Amniotic stem cell (primary cell): ENCODE measurements around the gene GCLC.
A peak's percentile ranks its signal among the peaks of the same experiment; 100 is the strongest.
"Not testable (repeated sequence)": the region's sequence is repeated elsewhere in the genome, so short reads cannot be mapped to it uniquely, and the experiment has no call there.

Source experiments
- DNase-seq: peaks from one replicate; lab custom pipeline; 2025; lab: John Stamatoyannopoulos, UW

GCLC gene

DNA sequence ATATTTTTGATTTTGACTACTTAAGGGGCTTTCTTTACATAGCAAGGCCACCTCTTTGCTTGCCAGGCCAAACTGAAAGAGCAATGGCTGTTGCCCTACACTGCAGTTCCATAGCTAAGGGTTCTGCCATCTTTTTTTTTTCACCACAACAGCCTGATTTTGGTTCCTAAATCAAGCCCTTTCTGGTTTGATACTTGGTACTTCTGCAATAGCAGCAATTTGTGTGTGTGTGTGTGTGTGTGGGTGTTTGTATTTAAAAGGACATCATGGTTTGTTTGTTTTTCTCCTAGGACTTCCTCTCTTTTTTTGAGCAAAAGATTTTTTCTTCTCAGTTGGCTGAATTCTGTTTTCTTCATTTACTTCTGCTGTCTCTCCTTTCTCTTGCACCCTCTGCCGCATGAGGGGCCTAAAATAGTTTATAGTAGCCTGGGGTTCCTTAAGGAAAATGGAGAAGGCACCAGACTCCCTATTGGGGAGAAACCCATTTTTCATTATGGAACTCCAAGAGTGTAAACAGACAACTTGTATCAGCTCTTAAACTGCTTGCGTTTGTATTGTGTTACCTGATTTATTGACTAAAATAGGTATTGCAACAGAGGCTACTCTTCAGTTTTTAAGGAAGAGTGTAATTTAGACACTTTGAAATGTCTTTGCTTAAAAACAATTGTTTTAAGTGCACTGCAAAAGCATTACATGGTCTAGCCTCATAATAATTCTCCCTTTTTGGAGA lies 12.2 kb upstream of the GCLC start:
- no peak for DNase-seq

DNA sequence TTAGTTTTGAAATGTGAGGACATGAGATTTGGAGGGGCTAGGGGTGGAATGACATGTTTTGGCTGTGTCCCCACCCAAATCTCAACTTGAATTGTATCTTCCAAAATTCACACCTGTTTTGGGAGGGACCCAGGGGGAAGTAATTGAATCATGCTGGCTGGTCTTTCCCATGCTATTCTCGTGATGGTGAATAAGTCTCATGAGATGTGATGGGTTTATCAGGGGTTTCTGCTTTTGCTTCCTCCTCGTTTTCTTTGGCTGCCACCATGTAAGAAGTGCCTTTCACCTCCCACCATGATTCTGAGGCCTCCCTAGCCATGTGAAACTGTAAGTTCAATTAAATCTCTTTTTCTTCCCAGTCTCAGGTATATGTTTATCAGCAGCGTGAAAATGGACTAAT lies 8.7 kb upstream of the GCLC start:
- DNase-seq: not testable (repeated sequence)

DNA sequence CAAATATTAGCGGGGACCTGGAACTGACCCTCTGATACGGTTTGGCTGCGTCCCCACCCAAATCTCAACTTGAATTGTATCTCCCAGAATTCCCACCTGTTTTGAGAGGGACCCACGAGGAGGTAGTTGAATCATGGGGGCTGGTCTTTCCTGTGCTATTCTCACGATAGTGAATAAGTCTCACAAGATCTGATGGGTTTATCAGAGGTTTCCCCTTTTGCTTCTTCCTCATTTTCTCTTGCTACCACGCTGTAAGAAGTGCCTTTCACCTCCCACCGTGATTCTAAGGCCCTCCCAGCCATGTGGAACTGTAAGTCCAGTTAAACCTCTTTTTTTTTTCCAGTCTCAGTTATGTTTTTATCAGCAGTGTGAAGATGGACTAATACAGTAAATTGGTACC lies 6.8 kb upstream of the GCLC start:
- DNase-seq: not testable (repeated sequence)

DNA sequence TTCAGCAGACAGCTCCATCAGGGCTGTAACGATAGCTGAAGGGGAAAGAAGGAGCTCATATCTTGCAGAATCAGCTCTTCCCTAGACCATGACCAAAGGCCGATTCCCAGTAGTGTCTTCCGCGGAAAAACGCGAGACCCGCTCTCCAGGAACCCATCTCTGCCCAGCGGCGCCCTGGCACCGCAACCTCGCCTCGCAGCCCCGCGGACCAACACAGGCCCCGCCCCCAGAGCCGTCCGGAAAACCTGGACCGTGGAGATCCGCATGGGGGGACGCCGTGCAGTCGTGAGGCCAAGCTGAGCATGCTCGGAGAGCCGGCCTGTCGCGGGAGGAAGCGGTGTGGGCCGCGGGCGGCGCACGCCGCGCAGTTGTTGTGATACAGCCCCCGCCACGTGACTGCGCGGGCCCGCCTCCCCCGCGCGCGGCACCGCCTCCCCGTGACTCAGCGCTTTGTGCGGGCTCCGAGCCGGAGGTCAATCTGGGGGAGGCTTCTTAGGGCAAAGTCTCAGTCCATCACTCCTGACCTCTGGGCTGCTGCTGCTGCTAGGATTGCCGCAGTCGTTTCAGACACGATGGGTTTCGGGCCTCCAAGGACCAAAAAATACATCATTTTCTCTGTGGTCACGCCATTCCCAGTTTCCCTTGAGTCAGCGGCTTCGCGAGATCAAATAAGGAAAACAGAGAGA lies 3.1 kb upstream of the GCLC start:
- DNase-seq: peak; percentile 86

DNA sequence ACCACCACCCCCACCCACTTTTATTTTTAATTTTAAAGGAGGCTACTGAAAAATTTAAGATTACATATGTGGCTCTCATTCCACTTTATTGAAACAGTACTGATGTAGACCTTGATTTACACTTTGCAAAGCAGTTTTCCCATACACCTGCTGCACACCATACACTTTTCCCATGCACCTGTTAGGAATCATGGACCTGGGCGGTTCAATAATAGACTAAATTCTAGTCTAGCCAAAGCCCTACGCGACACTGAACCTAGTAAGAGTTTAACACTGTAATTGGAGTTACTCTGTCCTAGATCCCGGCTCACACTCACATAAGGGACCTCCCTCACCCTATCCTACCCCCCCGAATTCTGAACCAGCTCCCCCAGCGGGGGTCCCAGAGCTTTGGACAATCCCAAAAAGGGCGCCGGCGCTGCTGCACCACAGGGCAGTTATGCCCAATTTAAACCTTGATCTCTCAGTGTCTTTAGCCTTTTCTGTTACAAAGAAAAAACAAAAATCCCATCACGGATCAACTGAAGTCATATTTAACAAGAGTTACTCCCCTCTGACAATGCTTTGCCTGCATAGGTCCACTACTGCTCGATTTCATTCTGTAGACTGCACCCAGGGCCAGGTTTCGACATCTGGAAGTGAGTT lies 2.4 kb upstream of the GCLC start:
- no peak for DNase-seq

DNA sequence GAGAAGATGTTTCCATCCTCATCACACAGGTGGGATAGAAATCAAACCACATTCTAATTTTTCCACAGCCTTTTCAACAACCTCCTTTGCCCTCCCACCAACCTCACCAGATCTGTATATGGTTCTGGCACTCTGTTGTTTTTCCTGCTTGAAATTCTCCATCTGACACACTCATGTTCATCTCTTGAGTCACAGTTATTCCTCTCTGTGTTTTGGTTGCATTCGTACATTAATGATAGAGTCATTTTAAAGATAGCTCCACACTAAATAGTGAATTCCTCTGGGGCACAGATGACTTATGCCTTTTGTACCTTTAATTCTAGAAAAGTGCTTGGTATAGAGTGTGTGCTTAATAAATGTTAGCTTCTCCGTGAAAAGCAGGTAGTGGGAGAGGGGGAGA lies 1.4 kb upstream of the GCLC start:
- no peak for DNase-seq

DNA sequence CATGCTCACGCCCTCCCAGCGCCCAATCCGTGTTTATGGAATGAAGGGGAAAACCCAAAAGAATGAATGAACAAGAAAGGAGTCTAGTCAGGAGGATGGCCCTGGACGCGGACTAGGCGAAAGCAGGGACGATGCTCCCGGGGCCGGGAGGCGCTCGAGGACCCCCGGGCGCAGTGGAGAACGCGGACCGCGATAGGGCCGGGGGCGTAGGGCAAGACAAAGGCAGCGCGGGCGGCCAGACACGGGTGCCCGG lies 758 bp downstream of the GCLC start:
- no peak for DNase-seq

DNA sequence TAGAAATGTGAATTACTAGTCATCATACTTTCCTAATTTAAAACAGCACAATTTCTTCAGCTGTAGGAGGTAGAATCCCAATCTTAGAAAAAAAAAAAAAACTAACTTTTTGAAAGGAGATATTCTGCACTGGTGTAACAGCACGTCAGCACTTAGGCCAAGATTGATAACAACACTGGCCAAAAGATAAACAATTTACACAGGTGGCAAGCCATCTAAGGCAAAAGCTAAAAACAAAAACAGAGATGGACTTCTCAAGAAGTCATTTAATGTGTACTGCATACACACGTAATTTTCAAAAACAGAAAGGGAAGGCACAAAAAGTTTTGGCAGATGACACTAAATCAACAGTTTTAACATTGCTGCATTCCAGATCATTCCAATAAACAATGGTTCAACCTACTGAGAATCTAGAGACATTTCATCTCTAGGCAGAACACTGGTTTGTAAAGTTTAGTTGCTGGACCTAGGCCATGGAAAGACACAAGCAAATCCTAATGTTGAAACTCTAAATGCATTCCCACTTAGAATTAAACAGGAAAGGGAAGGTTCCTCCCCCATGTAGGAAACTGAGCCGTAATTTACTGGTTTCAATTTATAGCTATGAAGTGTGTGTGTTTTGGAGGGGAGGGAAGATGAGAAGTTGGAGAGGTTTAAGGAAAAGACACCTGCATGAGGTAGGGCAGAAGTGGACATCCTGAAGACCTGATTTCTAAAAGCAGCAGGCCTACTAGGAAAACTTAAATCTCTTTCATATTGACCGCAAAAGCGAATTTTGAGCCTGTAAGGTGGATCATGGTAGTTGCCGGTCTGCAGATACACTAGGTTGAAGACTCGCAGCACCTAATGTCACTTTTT lies 1.3 kb downstream of the GCLC start:
- no peak for DNase-seq

DNA sequence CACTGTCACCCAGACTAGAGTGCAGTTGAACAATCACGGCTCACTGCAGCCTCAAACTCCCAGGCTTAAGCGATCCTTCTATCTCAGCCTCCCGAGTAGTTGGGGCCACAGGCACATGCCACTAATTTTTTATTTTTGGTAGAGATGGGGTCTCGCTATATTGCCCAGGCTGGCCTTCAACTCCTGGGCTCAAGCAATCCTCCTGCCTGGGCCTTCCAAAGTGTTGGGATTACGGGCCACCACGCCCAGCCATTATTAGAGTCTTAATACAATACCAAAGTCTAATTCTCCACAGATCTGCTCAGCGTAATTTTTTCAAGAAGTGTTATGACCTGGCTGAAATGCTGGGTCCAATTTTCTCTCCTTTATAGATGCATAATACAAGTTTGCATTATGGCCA lies 3.0 kb downstream of the GCLC start:
- DNase-seq: no peak

DNA sequence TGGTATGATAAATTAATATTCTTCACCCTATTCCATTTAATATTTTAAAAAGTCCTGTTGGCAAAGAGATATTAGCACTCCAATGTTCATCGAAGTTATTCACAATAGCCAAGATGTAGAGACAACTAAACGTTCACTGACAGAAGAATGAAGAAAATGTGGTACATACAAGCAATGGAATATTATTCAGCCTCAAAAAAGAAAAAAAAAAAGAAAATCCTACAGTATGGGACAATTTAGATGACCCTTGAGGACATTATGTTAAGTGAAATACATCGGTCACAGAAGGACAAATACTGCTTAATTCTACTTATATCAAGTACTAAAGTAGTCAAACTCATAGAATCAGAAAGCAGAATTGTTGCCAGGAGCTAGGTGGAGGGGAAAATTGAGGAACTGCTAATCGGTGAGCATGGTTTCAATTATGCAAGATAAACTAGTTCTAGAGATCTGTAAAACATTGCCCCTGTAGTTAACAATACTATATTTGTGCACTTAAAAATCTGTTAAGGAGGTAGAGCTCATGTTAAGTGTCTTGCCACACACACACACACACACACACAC lies 4.7 kb downstream of the GCLC start:
- DNase-seq: no peak

DNA sequence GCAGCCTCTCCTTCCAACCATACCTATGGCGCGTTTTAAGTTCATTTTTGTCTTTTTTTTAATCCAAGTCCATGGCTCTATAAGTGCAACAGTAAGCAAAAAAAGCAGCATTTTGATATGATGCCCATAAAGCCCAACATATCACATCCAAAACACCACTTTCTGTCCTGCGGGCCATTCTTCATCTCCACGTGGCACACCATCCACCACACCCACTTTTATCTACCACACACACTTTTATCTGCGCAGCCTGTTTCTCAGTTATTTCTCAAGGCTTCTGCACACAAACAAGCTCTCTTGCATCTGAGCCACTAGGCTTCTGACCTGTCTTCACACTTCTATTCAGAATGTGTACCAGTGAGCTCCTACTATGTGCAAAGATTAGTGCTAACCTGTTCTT lies 5.3 kb downstream of the GCLC start:
- no peak for DNase-seq

DNA sequence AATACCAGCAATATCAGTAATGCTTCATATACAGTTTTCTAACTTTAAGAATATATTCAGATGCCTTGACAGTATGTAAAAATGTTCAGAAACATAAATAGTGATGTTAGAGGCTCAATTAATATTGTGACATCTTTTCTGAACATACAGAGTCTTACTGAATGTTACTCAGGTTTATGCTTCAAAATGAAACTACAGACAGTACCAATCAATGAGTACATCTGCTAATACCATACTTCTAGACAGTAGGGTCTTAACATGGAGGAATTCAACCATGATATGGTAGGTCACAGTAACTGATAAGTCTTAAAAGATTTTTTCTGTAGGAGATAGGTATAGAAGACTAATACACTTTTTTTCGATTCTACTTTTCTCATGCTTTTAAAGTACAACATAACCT lies 8.3 kb downstream of the GCLC start:
- DNase-seq: no peak

DNA sequence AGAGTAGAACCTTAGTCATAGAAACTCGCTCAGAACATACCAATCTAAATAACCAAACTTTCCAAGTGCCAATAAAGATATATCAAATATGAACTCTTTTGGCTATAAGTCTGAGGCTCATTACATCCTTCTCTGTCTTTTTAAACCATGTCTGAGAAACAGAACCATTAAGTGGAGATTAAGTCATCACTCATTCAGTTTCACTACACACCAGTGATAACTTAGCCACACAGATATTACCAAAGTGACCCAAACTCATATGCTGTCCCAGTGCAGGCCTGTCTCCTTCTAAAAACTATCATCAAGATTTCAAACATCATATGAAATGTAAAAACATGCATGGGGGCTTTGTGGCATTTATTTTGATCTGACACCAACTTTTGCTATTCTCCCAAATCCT lies 12.0 kb downstream of the GCLC start:
- no peak for DNase-seq

DNA sequence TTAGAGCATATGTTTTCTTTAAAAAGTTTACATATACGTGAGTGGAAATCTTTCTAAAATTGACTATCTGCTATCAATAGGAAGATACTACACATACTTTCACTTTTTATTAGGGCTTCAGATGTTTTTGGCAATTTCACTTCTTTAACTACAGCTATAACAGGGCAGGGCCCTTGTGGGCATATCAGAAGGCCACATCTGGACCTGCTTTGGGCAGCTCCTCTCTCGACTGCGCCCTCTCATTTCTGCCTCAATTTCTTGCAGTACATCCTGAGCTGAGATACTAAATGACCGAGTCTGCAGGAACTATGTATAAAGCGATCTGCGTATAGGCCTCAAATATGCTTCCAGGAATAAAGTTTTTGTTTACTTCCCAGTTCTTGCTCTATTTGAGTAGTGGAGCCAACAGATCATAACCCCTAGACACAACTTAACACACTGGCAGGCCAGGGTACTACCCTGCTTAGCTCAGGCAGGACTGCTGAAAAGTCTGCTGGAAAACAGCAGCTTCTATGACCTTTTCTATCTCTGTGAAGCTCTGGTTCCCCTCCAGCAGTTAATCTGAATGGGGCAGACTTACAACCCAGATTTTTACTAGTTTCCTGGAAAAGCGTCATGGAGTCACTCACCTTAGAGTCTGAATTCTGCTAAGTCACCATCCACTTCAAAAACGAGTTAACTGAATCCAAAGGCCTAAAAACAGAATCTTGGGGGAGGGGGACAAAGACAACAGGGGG lies 12.7 kb downstream of the GCLC start:
- no peak for DNase-seq

DNA sequence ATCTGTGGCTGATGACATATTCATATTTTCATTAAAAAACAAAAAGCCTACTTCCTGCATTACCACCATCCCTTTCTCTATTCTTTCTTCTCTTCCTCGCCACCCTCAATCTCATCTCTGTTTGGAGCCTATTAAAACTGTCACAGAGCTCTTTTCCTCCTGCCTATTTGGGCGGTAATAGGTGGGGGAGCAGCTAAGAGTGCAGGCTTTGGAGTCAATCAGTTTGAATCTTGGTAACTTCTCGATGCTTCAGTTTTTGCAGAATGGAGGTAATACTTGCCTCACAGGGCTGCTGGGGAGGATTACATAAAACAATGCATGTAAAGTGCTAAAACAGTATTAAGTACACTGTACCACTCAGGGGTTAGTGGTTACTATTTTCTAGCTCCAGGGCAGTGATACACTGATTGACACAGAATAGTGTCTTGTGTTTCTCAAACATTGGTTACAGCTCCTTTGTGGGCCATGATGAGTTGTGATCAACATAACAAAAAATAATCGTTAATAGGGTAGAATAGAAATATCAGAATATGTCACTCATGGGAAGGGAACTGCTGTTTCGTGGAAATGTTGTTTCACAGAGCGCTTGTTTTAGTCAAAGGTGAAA lies 14.0 kb downstream of the GCLC start:
- DNase-seq: no peak

DNA sequence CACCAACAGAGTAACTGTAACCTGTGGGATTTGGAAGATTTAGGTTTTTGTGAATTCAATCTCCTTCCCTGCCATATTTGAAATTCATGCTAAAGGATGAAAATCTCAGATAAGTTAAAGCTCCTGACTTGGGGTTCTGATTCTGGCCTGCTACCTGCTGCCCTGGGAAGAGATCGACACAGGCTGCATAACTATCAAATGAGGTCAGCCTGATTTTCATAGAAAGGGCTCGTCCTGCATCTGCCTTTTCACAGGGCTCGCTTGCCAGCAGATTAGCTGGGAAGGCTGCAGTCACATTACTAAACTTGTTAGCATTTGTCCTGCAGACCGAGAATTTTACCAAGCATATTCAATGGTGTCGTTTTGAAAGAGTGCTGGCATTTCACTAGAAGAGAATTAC lies 14.6 kb downstream of the GCLC start:
- no peak for DNase-seq

DNA sequence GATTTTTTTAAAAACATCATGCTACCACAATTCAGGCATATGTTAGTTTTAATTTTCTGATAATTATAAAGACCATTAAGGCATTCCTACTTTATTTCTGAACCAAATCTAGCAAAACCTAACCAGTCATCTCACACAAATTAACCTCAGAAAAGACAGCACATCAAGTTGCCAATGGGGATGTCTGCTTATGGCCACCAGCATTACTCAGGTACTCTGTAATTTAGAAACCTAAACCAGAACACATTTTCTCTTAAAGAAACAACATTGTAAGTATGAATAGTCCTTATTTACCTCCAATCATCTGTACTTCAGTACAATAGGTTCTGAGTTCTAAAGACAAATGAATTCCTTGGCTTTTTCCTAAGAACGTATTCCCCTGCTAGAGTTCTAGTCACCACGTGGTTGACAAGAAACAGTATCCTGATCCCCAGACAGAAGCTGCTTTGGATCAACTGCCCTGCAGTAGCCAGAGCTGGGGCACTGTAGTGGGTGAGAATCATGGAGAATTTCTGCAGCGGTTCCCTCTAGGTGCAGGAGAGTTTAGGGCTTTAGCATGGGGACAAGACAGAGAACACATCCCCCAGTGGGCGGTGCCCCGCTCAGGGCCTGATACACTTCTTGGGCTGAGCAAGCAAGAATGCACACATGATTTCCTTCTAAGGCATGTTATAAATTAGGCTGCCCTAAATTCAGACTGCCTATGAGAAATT lies 15.4 kb downstream of the GCLC start:
- no peak for DNase-seq

DNA sequence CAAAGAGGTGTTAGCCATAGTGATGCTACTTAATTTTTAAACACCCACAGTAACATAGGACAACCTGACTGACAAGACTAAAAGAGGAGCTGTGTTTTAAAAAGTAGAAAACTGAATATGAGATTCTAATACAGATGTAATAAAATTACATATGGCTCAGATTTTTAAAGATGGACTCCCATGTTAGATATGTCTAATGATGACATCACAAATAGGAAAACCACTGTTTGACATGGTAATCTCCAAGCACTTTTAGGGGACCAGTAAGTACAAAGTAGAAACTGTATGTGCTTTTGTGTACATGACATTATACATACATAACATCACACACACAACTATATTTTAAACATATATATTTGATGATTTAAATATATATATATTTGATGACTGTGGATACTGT lies 16.8 kb downstream of the GCLC start:
- DNase-seq: no peak

DNA sequence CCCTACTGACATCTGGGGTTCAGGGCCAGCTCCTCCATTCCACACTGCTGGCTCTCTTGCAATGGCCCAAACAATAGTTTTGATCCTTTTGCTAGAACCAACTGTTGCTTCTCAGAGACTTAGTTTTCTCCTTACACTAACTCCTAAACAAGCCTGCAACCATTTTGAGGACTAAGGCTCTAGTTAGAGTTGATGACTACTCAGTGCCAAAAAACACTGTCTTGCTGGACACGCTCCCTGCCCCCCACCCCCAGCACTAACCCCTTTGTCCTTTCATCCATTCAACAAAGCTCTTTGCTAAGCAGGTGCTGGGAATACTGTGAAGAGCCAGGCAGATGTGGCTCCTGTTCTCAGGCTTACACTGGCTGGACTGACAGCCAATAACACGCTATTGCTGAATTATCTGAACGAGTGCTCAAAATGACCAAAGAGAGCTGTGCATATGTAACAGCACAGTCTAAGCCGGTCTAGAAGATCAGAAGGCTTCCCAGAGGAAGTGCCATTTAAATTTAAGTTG lies 17.6 kb downstream of the GCLC start:
- no peak for DNase-seq

DNA sequence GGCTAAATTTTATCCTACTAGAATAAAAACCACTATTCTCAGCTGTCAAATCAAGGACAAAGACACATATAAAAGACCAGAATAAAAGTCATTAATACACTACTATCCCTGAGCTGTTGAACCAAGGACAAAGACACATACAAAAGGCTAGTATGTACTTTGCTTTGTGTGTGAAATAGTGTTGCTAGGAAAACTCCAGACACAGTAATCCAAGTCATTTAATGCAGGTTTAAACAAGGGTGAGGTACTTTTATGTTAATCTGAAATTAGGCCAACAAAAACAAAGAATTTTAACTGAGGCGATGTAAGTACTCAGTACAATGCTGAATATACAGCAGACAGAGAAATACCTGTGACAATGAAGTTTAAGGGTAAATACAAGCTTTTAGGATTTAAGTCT lies 18.9 kb downstream of the GCLC start:
- no peak for DNase-seq

DNA sequence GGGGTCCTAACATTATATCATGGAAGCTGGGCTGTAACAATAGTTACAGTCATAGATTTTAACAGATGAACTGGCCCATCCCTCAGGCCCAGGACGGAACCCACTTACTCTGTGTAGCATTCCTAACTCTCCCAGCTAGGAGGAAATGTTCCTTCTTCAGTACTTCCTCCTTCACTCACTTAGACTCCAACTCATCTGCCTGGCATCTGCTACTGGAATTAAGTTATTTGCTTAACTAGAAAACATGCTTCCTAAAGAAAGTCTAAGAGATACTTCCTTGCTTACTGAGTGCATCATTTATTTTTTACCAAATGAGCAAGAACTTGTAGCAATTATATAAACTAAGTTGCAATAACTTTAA lies 20.5 kb downstream of the GCLC start:
- peak; percentile 53 for DNase-seq
